ENCODE data around the gene UIMC1.

DNA sequence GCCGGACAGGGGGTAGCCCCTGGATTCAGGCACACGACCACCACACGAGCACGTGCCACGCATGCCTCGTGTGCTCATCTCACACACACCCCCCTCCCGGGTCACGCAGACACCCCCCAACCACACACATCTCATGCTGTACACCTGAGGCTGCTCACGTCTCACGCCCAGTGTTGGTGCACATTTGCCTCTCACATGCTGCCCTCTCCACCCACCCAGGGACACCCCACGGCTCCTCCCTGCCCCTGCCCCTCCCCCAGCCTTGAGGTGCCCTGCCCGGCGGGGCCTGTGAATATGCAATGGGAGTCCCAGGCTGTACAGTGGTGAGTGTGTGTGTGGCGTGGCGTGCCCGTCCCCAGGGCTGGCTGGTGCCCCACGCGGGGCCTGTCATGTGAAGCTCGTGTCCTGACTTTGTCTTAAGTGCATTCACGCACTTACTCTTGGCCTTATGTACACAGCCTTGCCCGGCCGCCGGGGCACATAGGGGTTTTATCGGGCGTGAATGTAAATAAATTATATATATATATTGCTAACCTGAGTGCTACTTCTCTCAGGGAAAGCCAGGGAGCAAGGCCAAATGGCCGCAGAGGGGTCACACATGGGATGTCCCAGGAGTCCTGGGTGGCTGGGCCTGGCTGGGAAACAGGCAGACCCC, 126.1 kb downstream of the UIMC1 start:
- TF ChIP-seq, protein P1, sequence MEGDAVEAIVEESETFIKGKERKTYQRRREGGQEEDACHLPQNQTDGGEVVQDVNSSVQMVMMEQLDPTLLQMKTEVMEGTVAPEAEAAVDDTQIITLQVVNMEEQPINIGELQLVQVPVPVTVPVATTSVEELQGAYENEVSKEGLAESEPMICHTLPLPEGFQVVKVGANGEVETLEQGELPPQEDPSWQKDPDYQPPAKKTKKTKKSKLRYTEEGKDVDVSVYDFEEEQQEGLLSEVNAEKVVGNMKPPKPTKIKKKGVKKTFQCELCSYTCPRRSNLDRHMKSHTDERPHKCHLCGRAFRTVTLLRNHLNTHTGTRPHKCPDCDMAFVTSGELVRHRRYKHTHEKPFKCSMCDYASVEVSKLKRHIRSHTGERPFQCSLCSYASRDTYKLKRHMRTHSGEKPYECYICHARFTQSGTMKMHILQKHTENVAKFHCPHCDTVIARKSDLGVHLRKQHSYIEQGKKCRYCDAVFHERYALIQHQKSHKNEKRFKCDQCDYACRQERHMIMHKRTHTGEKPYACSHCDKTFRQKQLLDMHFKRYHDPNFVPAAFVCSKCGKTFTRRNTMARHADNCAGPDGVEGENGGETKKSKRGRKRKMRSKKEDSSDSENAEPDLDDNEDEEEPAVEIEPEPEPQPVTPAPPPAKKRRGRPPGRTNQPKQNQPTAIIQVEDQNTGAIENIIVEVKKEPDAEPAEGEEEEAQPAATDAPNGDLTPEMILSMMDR (conservative IDR thresholded peaks at IDR 0.05 in 1 of 2, IDR thresholded peaks at IDR 0.05 in 1 of 2; ENCODE audit: extremely low read depth in 1 of 2, insufficient read depth in 1 of 2, low read depth in 1 of 2, low read length in 2 of 2) = no peak
- no peak for TF ChIP-seq EZH2 (IDR thresholded peaks at IDR 0.05; ENCODE audit: borderline replicate concordance, low read length)
